H1 (cell line): ENCODE measurements around the gene THADA. TPM values are rescaled to one million over a fixed set of nuclear protein-coding genes. Genes with fewer than 3 reads are reported as not detected.

Experiments used
- CTCF ChIA-PET: fragments of 300-600 bp; sonication (Branson Sonifier 250); formaldehyde crosslinking; loops from one replicate; lab custom pipeline; 2021; ENCODE audit not compliant: partially characterized antibody; lab: Charles Lee
- POLR2A ChIA-PET: fragments of 300-600 bp; sonication (Branson Sonifier 250); formaldehyde crosslinking; loops from one replicate; lab custom pipeline; 2021; ENCODE audit warnings: inconsistent platforms; ENCODE audit not compliant: partially characterized antibody; lab: Charles Lee
- DNase-seq, 2 experiments: peaks; one replicate each; pipeline versions ENCODE4 v3.0.0 to v3.0.0-alpha.2; 2010 to 2022; ENCODE audit warnings: low spot score in 2 of 2, low read depth in 1 of 2, mixed read lengths in 1 of 2
- FAIRE-seq: peaks from 2 replicates; lab custom pipeline; 2011; peaks lifted over from hg19 to GRCh38; lab: Jason Lieb, UNC
- H2AFZ ChIP-seq: 2 replicates; pipeline ENCODE4 v1.8.1; 2012; ENCODE audit warnings: low read length, inconsistent platforms
- H2AK5ac ChIP-seq: 2 replicates; pipeline ENCODE4 v1.6.1; 2013; ENCODE audit warnings: low read depth, low read length
- H2BK120ac ChIP-seq: replicated peaks from 2 replicates; pipeline ENCODE3; 2013; ENCODE audit warnings: low read depth, low read length, inconsistent platforms
- H2BK12ac ChIP-seq: 2 replicates; pipeline ENCODE4 v1.6.1; 2013; ENCODE audit warnings: low read depth, low read length
- H2BK15ac ChIP-seq: 2 replicates; pipeline ENCODE4 v1.6.1; 2013; ENCODE audit warnings: low read length
- H2BK20ac ChIP-seq: 2 replicates; pipeline ENCODE4 v1.6.1; 2013; ENCODE audit warnings: low read length
- H2BK5ac ChIP-seq: 2 replicates; pipeline ENCODE4 v1.6.1; 2013; ENCODE audit warnings: low read depth, low read length
- H3K14ac ChIP-seq: 2 replicates; pipeline ENCODE4 v1.6.1; 2013; ENCODE audit warnings: inconsistent platforms; ENCODE audit not compliant: insufficient read length
- H3K18ac ChIP-seq: 2 replicates; pipeline ENCODE4 v1.6.1; 2013; ENCODE audit warnings: low read length; ENCODE audit errors: extremely low read depth
- H3K23ac ChIP-seq: 2 replicates; pipeline ENCODE4 v1.6.1; 2013; ENCODE audit warnings: inconsistent platforms; ENCODE audit not compliant: insufficient read length
- H3K23me2 ChIP-seq: 2 replicates; pipeline ENCODE4 v1.6.1; 2013; ENCODE audit warnings: low read depth, low read length
- H3K27ac ChIP-seq: 2 replicates; pipeline ENCODE4 v1.6.1; 2011; ENCODE audit warnings: low read depth, low read length, inconsistent platforms
- H3K27me3 ChIP-seq, 4 experiments: replicated peaks in 1 of 4; 1 replicate in 1 of 4; 2 replicates in 3 of 4; pipeline versions ENCODE4 v1.6.1 to v1.8.1; 2011 to 2013; ENCODE audit warnings: low read length in 3 of 4, mild to moderate bottlenecking in 3 of 4, inconsistent platforms in 2 of 4, mixed read lengths in 2 of 4, moderate library complexity in 1 of 4; ENCODE audit not compliant: control insufficient read depth in 3 of 4, insufficient read depth in 3 of 4; ENCODE audit errors: extremely low read depth in 1 of 4
- H3K36me3 ChIP-seq, 4 experiments: 2 replicates each; pipeline versions ENCODE4 v1.6.1 to v1.8.1; 2011 to 2013; ENCODE audit warnings: mild to moderate bottlenecking in 4 of 4, low read length in 3 of 4, moderate library complexity in 2 of 4, control low read depth in 1 of 4, inconsistent platforms in 1 of 4; ENCODE audit not compliant: insufficient read depth in 4 of 4, control insufficient read depth in 2 of 4
- H3K4ac ChIP-seq: replicated peaks from 2 replicates; pipeline ENCODE3; 2013; ENCODE audit warnings: low read length, low read depth, mixed read lengths, inconsistent platforms; ENCODE audit not compliant: insufficient read length
- H3K4me1 ChIP-seq, 4 experiments: replicated peaks in 1 of 4; 1 replicate in 1 of 4; 2 replicates in 3 of 4; pipeline versions ENCODE4 v1.6.1 to v1.8.1; 2011 to 2013; ENCODE audit warnings: low read length in 3 of 4, inconsistent platforms in 2 of 4, mixed read lengths in 1 of 4; ENCODE audit not compliant: insufficient read depth in 4 of 4, control insufficient read depth in 3 of 4
- H3K4me2 ChIP-seq, 2 experiments: 2 replicates each; pipeline versions ENCODE4 v1.6.1 to v1.8.1; 2011 to 2013; ENCODE audit warnings: low read depth in 2 of 2, low read length in 2 of 2, control low read depth in 1 of 2, inconsistent platforms in 1 of 2, mild to moderate bottlenecking in 1 of 2; ENCODE audit not compliant: insufficient read depth in 1 of 2
- H3K4me3 ChIP-seq, 4 experiments: fragments of 200-600, 300-600 bp in 1 of 4; sonication (generic), shearing (Covaris generic), sonication (Bioruptor Twin) in 1 of 4; 2 replicates each; pipeline versions ENCODE4 v1.5.1 to v1.8.1; 2011 to 2016; ENCODE audit warnings: low read length in 4 of 4, low read depth in 3 of 4, control low read depth in 2 of 4, inconsistent platforms in 2 of 4, mild to moderate bottlenecking in 2 of 4, mixed read lengths in 1 of 4, moderate library complexity in 1 of 4; ENCODE audit not compliant: insufficient read depth in 2 of 4; ENCODE audit errors: extremely low read depth in 1 of 4
- H3K56ac ChIP-seq: replicated peaks from 2 replicates; pipeline ENCODE3; 2013; ENCODE audit warnings: low read depth, mild to moderate bottlenecking, mixed read lengths, low read length, inconsistent platforms; ENCODE audit not compliant: insufficient read length
- H3K79me1 ChIP-seq: 2 replicates; pipeline ENCODE4 v1.6.1; 2013; ENCODE audit warnings: low read depth, low read length, control low read depth
- H3K79me2 ChIP-seq, 2 experiments: 2 replicates each; pipeline versions ENCODE4 v1.6.1 to v1.8.1; 2012 to 2013; ENCODE audit warnings: low read length in 2 of 2, mild to moderate bottlenecking in 2 of 2, inconsistent platforms in 1 of 2; ENCODE audit not compliant: insufficient read depth in 2 of 2, control insufficient read depth in 1 of 2
- H3K9ac ChIP-seq, 4 experiments: replicated peaks in 1 of 4; 1 replicate in 1 of 4; 2 replicates in 3 of 4; pipeline versions ENCODE4 v1.6.1 to v1.8.1; 2011 to 2013; ENCODE audit warnings: low read depth in 3 of 4, low read length in 3 of 4, control low read depth in 2 of 4, mild to moderate bottlenecking in 2 of 4, moderate library complexity in 2 of 4, inconsistent platforms in 1 of 4; ENCODE audit errors: extremely low read depth in 1 of 4
- H3K9me3 ChIP-seq, 2 experiments: 2 replicates each; pipeline versions ENCODE4 v1.6.1 to v1.8.1; 2012 to 2013; ENCODE audit warnings: mild to moderate bottlenecking in 2 of 2, moderate library complexity in 2 of 2, control low read depth in 1 of 2, inconsistent platforms in 1 of 2, low read depth in 1 of 2, low read length in 1 of 2, mixed read lengths in 1 of 2; ENCODE audit not compliant: insufficient read depth in 2 of 2
- H4K20me1 ChIP-seq, 2 experiments: replicated peaks in 1 of 2; 2 replicates each; pipeline versions ENCODE3 to v1.8.1; 2011 to 2013; ENCODE audit warnings: inconsistent platforms in 2 of 2, low read length in 2 of 2, mild to moderate bottlenecking in 1 of 2; ENCODE audit not compliant: insufficient read depth in 2 of 2, control insufficient read depth in 1 of 2
- H4K5ac ChIP-seq: 2 replicates; pipeline ENCODE4 v1.6.1; 2013; ENCODE audit warnings: low read length, low read depth, mixed read lengths, inconsistent platforms; ENCODE audit not compliant: insufficient read length
- H4K8ac ChIP-seq: 2 replicates; pipeline ENCODE4 v1.8.0; 2013; ENCODE audit warnings: mild to moderate bottlenecking, moderate library complexity, low read length, inconsistent platforms; ENCODE audit not compliant: insufficient read depth; ENCODE audit errors: extremely low read depth
- H4K91ac ChIP-seq: replicated peaks from 2 replicates; pipeline ENCODE3; 2013; ENCODE audit warnings: low read length, mixed read lengths, inconsistent platforms; ENCODE audit not compliant: insufficient read length
- ASH2L ChIP-seq: fragments of 200-600, 300-600 bp; sonication (generic); IDR thresholded peaks from one replicate; pipeline ENCODE4 v1.7.1; 2017; ENCODE audit warnings: low read length
- BCL11A ChIP-seq, 2 experiments: IDR thresholded peaks; one replicate each; pipeline ENCODE4 v1.6.1; 2011; ENCODE audit warnings: low read depth in 2 of 2, low read length in 2 of 2, mild to moderate bottlenecking in 2 of 2
- CHD2 ChIP-seq: IDR thresholded peaks from 2 replicates; pipeline ENCODE4 v1.6.1; 2012; ENCODE audit warnings: low read length, improper control_type of control experiment
- FOSL1 ChIP-seq: IDR thresholded peaks from 2 replicates; pipeline ENCODE4 v1.6.1; 2011; ENCODE audit warnings: mild to moderate bottlenecking, low read depth, low read length, moderate library complexity; ENCODE audit not compliant: insufficient read depth
- POU5F1 ChIP-seq: IDR thresholded peaks from 2 replicates; pipeline ENCODE4 v1.6.1; 2011; ENCODE audit warnings: low read depth, mild to moderate bottlenecking, low read length, moderate library complexity
- SP4 ChIP-seq: IDR thresholded peaks from 2 replicates; pipeline ENCODE4 v1.6.1; 2012; ENCODE audit warnings: low read length, inconsistent platforms
- SRF ChIP-seq: IDR thresholded peaks from 2 replicates; pipeline ENCODE4 v1.6.1; 2011; ENCODE audit warnings: mild to moderate bottlenecking, low read depth, low read length, moderate library complexity
- SUZ12 ChIP-seq: fragments of 200-600 bp; sonication (generic); IDR thresholded peaks from 2 replicates; pipeline ENCODE4 v1.6.1; 2012; ENCODE audit warnings: mild to moderate bottlenecking, inconsistent platforms, low read length, moderate library complexity, mixed read lengths
- TAF1 ChIP-seq: IDR thresholded peaks from 2 replicates; pipeline ENCODE4 v1.6.1; 2011; ENCODE audit warnings: mild to moderate bottlenecking, low read depth, low read length
- WGBS, 2 experiments: shearing (Covaris generic) in 1 of 2; methylation state at CpG; one replicate each; pipeline versions ENCODE4 v1.1.6 to v1.1.7; 2013 to 2015; ENCODE audit warnings: low lambda C conversion rate in 2 of 2, mixed read lengths in 2 of 2, inconsistent platforms in 1 of 2, low coverage in 1 of 2, missing lambda C conversion rate in 1 of 2; ENCODE audit not compliant: insufficient replicate concordance in 2 of 2, insufficient coverage in 1 of 2, insufficient read length in 1 of 2; ENCODE audit errors: extremely low coverage in 1 of 2, missing lambda C conversion rate in 1 of 2; 5-methylcytosine and 5-hydroxymethylcytosine counted together
- polyA plus RNA-seq, 7 experiments: library from polyadenylated mRNA; depleted of rRNA in 3 of 7; stranded (reverse) in 5 of 7; unstranded in 2 of 7; fragments of >200 nt in 5 of 7; fragments of 200-250 nt in 2 of 7; gene quantifications; 1 replicate in 5 of 7; 2 replicates in 1 of 7; 4 replicates in 1 of 7; pipeline versions ENCODE4 v1.2.1 to v1.2.3, GENCODE V29; 2011 to 2013; ENCODE audit warnings: missing spikeins in 2 of 7, mixed read lengths in 2 of 7
- total RNA-seq: library from RNA; stranded (reverse); fragmentation: NEBNext Ultra II Directional; extraction: Animal tissue kit (Norgen Biotek cat#: 25700); gene quantifications from 2 replicates; pipeline ENCODE4 v1.2.1, GENCODE V29; 2021

THADA gene
- total and polyA plus RNA-seq, 2 of the 8 experiments (the other 6 are each of a cell fraction or from before 2014, with no cell fraction given), result 22.4 to 26.8 TPM

DNA sequence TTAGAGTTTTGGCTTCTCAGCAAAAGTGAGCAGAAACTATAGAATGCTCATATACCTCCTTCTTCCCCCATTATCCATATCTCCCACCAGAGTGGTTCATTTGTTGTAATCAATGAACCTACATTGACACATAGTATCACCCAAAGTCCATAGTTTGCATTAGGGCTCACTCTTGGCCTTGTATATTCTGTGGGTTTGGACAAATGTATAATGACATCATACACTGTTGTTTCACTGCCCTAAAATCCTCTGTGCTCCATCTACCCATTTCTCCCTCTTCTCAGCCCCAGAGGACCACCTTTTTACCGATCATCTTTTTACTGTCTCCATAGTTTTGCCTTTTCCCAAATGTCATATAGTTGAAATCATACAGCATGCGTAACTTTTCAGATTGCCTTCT is 393.5 kb downstream of the THADA start:
- 97% methylated on average over 2 of the region's 2 CpGs; no CpG with 5 or more reads in 1 of the 2 experiments for WGBS, 2 experiments
- Histone ChIP-seq H3K9ac (no peak overlapping the region), H3K23me2 (no peaks in the 10 kb centered on the region; the same call in 1 of the 2 replicates), H3K18ac (no peak overlapping the region), H3K9me3 (no peaks in the 10 kb centered on the region), H4K20me1 (no peaks in the 10 kb centered on the region), H3K56ac (no peak overlapping the region), H2BK12ac (peak overlapping the region; percentile 12; the same call in 1 of the 2 replicates), H3K79me2 (no peaks in the 10 kb centered on the region), H2AFZ (no peak overlapping the region), H4K8ac (no peak overlapping the region), H3K4me2 (no peak overlapping the region), H3K4ac (no peak overlapping the region), H3K4me1 (peaks cover 4 to 9% (median 6%) of the 10 kb centered on the region in 4 experiments), H2BK15ac (no peak overlapping the region), H2AK5ac (no peak overlapping the region), H3K27me3 (no peaks in the 10 kb centered on the region), H2BK120ac (no peak overlapping the region), H2BK5ac (no peak overlapping the region), H3K4me3 (no peak overlapping the region), H3K14ac (no peak overlapping the region), H3K79me1 (no peaks in the 10 kb centered on the region), H3K23ac (no peak overlapping the region), H3K36me3 (no peaks in the 10 kb centered on the region), H2BK20ac (no peak overlapping the region), H4K91ac (no peak overlapping the region), H3K27ac (no peak overlapping the region), H4K5ac (no peak overlapping the region)
- ChIA-PET CTCF (interaction anchor here (1.8 to 3.4 kb wide), 7 partner anchors 10 to 255 kb away, joined by 4 to 20 read pairs (median 10); no protein-coding TSS in a partner anchor), POLR2A (interaction anchor here (1.7 to 2.0 kb wide), 2 partner anchors 15 to 23 kb away, joined by 3 to 5 read pairs; no protein-coding TSS in a partner anchor)
- TF ChIP-seq BCL11A (IDR thresholded peaks at IDR 0.05; ENCODE audit: low read depth in 2 of 2, low read length in 2 of 2) (no peak), TAF1 (no peak), SP4 (no peak), FOSL1 (no peak), ASH2L (no peak), SUZ12 (no peak), SRF (no peak), POU5F1 (no peak), CHD2 (no peak)
- DNase-seq (no peak), FAIRE-seq (no peak)
